Calu3 (cell line): ENCODE data around the gene SLC26A11. TPM values are rescaled to one million over a fixed set of nuclear protein-coding genes. Genes with fewer than 3 reads are reported as not detected.
"Not testable (repeated sequence)": the region's sequence is repeated elsewhere in the genome, so short reads cannot be mapped to it uniquely, and the experiment has no call there.

Experiments used
- BruUV-seq: library from RNA; stranded (reverse); fragments of 400-500 nt; replicated peaks from 2 replicates; lab custom pipeline; 2021; lab: Mats Ljungman, UMichigan
- CTCF ChIA-PET: fragments of 300-600 bp; sonication (Branson Sonifier 250); formaldehyde crosslinking; loops from one replicate; lab custom pipeline; 2022; ENCODE audit warnings: antibody characterized with exemption; lab: Charles Lee
- DNase-seq: peaks from one replicate; pipeline ENCODE4 v3.0.0; 2022
- H3K27ac Mint-ChIP-seq: one replicate; pipeline ENCODE4 v1.8.0; 2022; ENCODE audit warnings: mixed read lengths; ENCODE audit not compliant: unreplicated experiment
- H3K27me3 Mint-ChIP-seq: one replicate; pipeline ENCODE4 v1.8.0; 2022; ENCODE audit warnings: mixed read lengths; ENCODE audit not compliant: unreplicated experiment
- H3K36me3 Mint-ChIP-seq: one replicate; pipeline ENCODE4 v1.8.0; 2022; ENCODE audit warnings: mild to moderate bottlenecking, moderate library complexity, mixed read lengths; ENCODE audit not compliant: insufficient read depth, unreplicated experiment
- H3K4me1 Mint-ChIP-seq: one replicate; pipeline ENCODE4 v1.8.0; 2022; ENCODE audit warnings: mild to moderate bottlenecking, low read depth, mixed read lengths; ENCODE audit not compliant: unreplicated experiment
- H3K4me3 Mint-ChIP-seq: one replicate; pipeline ENCODE4 v1.8.0; 2022; ENCODE audit warnings: mild to moderate bottlenecking, low read depth, moderate library complexity, mixed read lengths; ENCODE audit not compliant: unreplicated experiment
- H3K9me3 Mint-ChIP-seq: one replicate; pipeline ENCODE4 v1.8.0; 2022; ENCODE audit warnings: low read depth, mixed read lengths; ENCODE audit not compliant: unreplicated experiment
- CTCF ChIP-seq: fragments of 200-600 bp; IDR thresholded peaks from one replicate; pipeline ENCODE4 v1.8.0; 2022; ENCODE audit warnings: antibody characterized with exemption; ENCODE audit not compliant: unreplicated experiment
- intact Hi-C: fragments of 100-400 bp; cut with micrococcal nuclease; formaldehyde crosslinking; loops from one replicate; pipeline ENCODE4 v1.10.0; 2022; ENCODE audit not compliant: unreplicated experiment
- total RNA-seq: library from RNA; stranded (reverse); gene quantifications from 2 replicates; pipeline ENCODE4 v1.2.3, GENCODE V29; 2022

The SLC26A11 gene
- total RNA-seq, 1 experiment from 2014 or later = 7.2 TPM

- Mint-ChIP-seq H3K9me3 (no peaks in the 10 kb centered on the region), H3K27ac (no peak overlapping the region), H3K27me3 (no peaks in the 10 kb centered on the region), H3K4me3 (no peak overlapping the region), H3K4me1 (no peaks in the 10 kb centered on the region), H3K36me3 (peaks cover 86% of the 10 kb centered on the region)
- no peak for TF ChIP-seq CTCF
- no peak for DNase-seq
- BruUV-seq = no TSS peak
- CTCF ChIA-PET = interaction anchor here (0.6 kb wide), 1 partner anchor 149 kb away, joined by 4 read pairs; no protein-coding TSS in a partner anchor
- intact Hi-C loops = no loop called here
Observed at GRCh38 chr17:80295146-80295545, 74.9 kb downstream of the SLC26A11 start.

- DNase-seq = no peak
- CTCF ChIA-PET = no interaction called here
- TF ChIP-seq CTCF = no peak
- Mint-ChIP-seq H3K27me3 (no peaks in the 10 kb centered on the region), H3K27ac (no peak overlapping the region), H3K4me1 (no peaks in the 10 kb centered on the region), H3K9me3 (no peaks in the 10 kb centered on the region), H3K36me3 (peaks cover 86% of the 10 kb centered on the region), H3K4me3 (no peak overlapping the region)
- intact Hi-C loops = no loop called here
- BruUV-seq = no TSS peak
Observed at GRCh38 chr17:80295559-80295958, 75.3 kb downstream of the SLC26A11 start.

- no peak for TF ChIP-seq CTCF
- Mint-ChIP-seq H3K27me3 (no peaks in the 10 kb centered on the region), H3K27ac (no peak overlapping the region), H3K4me3 (no peak overlapping the region), H3K36me3 (peaks cover 88% of the 10 kb centered on the region), H3K4me1 (no peaks in the 10 kb centered on the region), H3K9me3 (no peaks in the 10 kb centered on the region)
- no TSS peak for BruUV-seq
- intact Hi-C loops = no loop called here
- CTCF ChIA-PET = no interaction called here
- no peak for DNase-seq
Observed at GRCh38 chr17:80296221-80296620, 76.0 kb downstream of the SLC26A11 start.

GRCh38 chr17:80297996-80298560 lies 77.9 kb downstream of the SLC26A11 start:
- Mint-ChIP-seq H3K4me1 (no peaks in the 10 kb centered on the region), H3K4me3 (no peak overlapping the region), H3K27me3 (no peaks in the 10 kb centered on the region), H3K27ac (no peak overlapping the region), H3K36me3 (peaks cover 82% of the 10 kb centered on the region), H3K9me3 (peaks cover 4% of the 10 kb centered on the region)
- TF ChIP-seq CTCF = no peak
- no peak for DNase-seq
- intact Hi-C loops = no loop called here
- CTCF ChIA-PET = no interaction called here
- no TSS peak for BruUV-seq

GRCh38 chr17:80299350-80300100 lies 79.3 kb downstream of the SLC26A11 start:
- H3K27me3 Mint-ChIP-seq, DNase-seq, H3K4me1 Mint-ChIP-seq, H3K4me3 Mint-ChIP-seq, H3K27ac Mint-ChIP-seq, H3K9me3 Mint-ChIP-seq, CTCF ChIA-PET, intact Hi-C loops, BruUV-seq: not testable (repeated sequence)
- H3K36me3 Mint-ChIP-seq = peaks cover 77% of the 10 kb centered on the region

- DNase-seq, H3K27me3 Mint-ChIP-seq, H3K9me3 Mint-ChIP-seq, CTCF ChIA-PET, H3K4me1 Mint-ChIP-seq, H3K4me3 Mint-ChIP-seq, BruUV-seq, intact Hi-C loops, H3K27ac Mint-ChIP-seq: not testable (repeated sequence)
- peaks cover 79% of the 10 kb centered on the region for H3K36me3 Mint-ChIP-seq
Observed at GRCh38 chr17:80300756-80301155, 80.5 kb downstream of the SLC26A11 start.
